RWPE2 (cell line): ENCODE results near the gene AKAP7.
"Not testable (repeated sequence)": the region's sequence is repeated elsewhere in the genome, so short reads cannot be mapped to it uniquely, and the experiment has no call there.

Experiments used
- ATAC-seq: fragments of 200-7000 bp; cut with Tn5 transposase; 3 replicates; pipeline ENCODE4 v1.9.1; 2021; ENCODE audit warnings: low read depth
- DNase-seq: peaks from one replicate; pipeline ENCODE4 v3.0.0-alpha.2; 2020; ENCODE audit warnings: low spot score
- H3K27ac ChIP-seq: fragments of 450-650 bp; 2 replicates; pipeline ENCODE4 v1.5.1; 2017; ENCODE audit warnings: mild to moderate bottlenecking; ENCODE audit not compliant: poor library complexity, severe bottlenecking
- H3K27me3 ChIP-seq: fragments of 250-450 bp; sonication (Bioruptor Pico); 2 replicates; pipeline ENCODE4 v1.5.1; 2021; ENCODE audit warnings: mild to moderate bottlenecking, moderate library complexity; ENCODE audit not compliant: insufficient read depth, poor library complexity, severe bottlenecking
- H3K36me3 ChIP-seq: fragments of 250-450 bp; sonication (Bioruptor Pico); 2 replicates; pipeline ENCODE4 v1.5.1; 2020; ENCODE audit warnings: low read depth, mild to moderate bottlenecking, moderate library complexity
- H3K4me1 ChIP-seq: fragments of 250-450 bp; sonication (Bioruptor Pico); 2 replicates; pipeline ENCODE4 v1.5.1; 2021; ENCODE audit warnings: mild to moderate bottlenecking, moderate library complexity; ENCODE audit not compliant: insufficient read depth, poor library complexity, severe bottlenecking
- H3K4me3 ChIP-seq: fragments of 250-450 bp; sonication (Bioruptor Pico); 2 replicates; pipeline ENCODE4 v1.5.1; 2021; ENCODE audit warnings: mild to moderate bottlenecking, moderate library complexity; ENCODE audit not compliant: severe bottlenecking
- H3K9me3 ChIP-seq: fragments of 250-450 bp; sonication (Bioruptor Pico); 2 replicates; pipeline ENCODE4 v1.5.1; 2021; ENCODE audit warnings: mild to moderate bottlenecking, moderate library complexity; ENCODE audit not compliant: severe bottlenecking
- TF ChIP-seq, protein P1 (sequence below): fragments of 450-650 bp; IDR thresholded peaks from one replicate; pipeline ENCODE4 v1.5.1; 2017; ENCODE audit warnings: mild to moderate bottlenecking, moderate library complexity; ENCODE audit not compliant: poor library complexity, severe bottlenecking

The AKAP7 gene

GRCh38 chr6:131295081-131295480, 159.8 kb downstream of the AKAP7 start:
- Histone ChIP-seq H3K36me3 (no peaks in the 10 kb centered on the region), H3K9me3 (no peaks in the 10 kb centered on the region), H3K27me3 (no peaks in the 10 kb centered on the region), H3K27ac (no peak overlapping the region), H3K4me1 (no peaks in the 10 kb centered on the region), H3K4me3 (no peak overlapping the region)
- no peak for ATAC-seq
- no peak for DNase-seq
- TF ChIP-seq, protein P1, sequence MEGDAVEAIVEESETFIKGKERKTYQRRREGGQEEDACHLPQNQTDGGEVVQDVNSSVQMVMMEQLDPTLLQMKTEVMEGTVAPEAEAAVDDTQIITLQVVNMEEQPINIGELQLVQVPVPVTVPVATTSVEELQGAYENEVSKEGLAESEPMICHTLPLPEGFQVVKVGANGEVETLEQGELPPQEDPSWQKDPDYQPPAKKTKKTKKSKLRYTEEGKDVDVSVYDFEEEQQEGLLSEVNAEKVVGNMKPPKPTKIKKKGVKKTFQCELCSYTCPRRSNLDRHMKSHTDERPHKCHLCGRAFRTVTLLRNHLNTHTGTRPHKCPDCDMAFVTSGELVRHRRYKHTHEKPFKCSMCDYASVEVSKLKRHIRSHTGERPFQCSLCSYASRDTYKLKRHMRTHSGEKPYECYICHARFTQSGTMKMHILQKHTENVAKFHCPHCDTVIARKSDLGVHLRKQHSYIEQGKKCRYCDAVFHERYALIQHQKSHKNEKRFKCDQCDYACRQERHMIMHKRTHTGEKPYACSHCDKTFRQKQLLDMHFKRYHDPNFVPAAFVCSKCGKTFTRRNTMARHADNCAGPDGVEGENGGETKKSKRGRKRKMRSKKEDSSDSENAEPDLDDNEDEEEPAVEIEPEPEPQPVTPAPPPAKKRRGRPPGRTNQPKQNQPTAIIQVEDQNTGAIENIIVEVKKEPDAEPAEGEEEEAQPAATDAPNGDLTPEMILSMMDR = no peak

DNA sequence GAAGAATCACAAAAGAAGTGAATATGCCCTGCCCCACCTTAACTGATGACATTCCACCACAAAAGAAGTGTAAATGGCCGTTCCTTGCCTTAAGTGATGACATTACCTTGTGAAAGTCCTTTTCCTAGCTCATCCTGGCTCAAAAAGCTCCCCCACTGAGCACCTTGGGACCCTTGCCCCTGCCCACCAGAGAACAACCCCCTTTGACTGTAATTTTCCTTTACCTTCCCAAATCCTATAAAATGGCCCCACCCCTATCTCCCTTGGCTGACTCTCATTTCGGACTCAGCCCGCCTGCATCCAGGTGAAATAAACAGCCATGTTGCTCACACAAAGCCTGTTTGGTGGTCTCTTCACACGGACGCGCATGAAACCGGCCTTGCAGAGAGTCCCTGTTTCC, 165.6 kb downstream of the AKAP7 start:
- not testable (repeated sequence) for H3K4me1 ChIP-seq, DNase-seq, ATAC-seq, H3K9me3 ChIP-seq, H3K36me3 ChIP-seq, H3K27me3 ChIP-seq, H3K27ac ChIP-seq, H3K4me3 ChIP-seq

GRCh38 chr6:131303338-131303930, 168.2 kb downstream of the AKAP7 start:
- Histone ChIP-seq H3K4me3 (no peak overlapping the region), H3K36me3 (no peaks in the 10 kb centered on the region), H3K27me3 (no peaks in the 10 kb centered on the region), H3K4me1 (no peaks in the 10 kb centered on the region), H3K27ac (no peak overlapping the region), H3K9me3 (no peaks in the 10 kb centered on the region)
- ATAC-seq (no peak), DNase-seq (no peak)
- TF ChIP-seq, protein P1 = no peak

DNA sequence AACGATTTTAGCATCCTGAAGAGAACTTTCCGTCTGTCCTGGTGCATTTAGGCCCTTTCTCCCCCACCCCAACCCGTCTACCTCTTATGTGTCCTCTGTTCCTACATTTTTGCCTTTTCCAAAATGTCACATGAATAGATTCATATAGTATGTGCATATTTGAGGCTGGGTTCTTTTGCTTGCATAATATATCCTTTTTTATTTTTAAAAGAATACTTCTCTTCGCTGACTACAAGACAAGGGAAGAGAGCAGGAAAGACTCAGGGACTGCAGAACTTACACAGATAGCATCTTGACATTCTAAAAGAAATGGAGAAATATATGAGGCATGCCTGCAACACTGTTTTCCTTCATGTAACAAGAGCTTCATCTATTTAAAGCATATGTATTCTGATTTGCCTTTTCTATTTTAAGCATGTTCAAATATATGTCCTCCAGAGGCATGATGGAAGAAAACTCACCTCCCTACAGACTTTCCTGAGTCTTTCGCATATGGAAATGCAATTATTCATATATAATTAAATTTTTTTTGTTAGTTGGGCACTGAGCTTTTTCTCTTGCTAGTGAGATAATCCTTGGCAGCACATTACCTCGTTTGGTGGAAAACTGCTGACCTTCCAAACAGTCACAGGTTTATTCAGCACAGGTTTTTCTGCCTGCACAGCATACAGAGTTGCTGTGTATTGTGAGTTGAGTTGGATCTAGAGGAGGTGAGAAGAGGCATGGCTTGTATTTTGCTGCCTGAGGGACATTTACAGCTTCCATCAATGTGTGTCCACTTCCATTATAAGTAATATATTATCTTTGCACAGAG, 170.0 kb downstream of the AKAP7 start:
- no peak for ATAC-seq
- Histone ChIP-seq H3K27me3 (no peaks in the 10 kb centered on the region), H3K9me3 (peaks cover 3% of the 10 kb centered on the region), H3K27ac (no peak overlapping the region), H3K36me3 (no peaks in the 10 kb centered on the region), H3K4me3 (no peak overlapping the region), H3K4me1 (no peaks in the 10 kb centered on the region)
- no peak for DNase-seq
- TF ChIP-seq, protein P1 = no peak

- Histone ChIP-seq H3K4me1 (no peaks in the 10 kb centered on the region), H3K4me3 (no peak overlapping the region), H3K36me3 (no peaks in the 10 kb centered on the region), H3K9me3 (peaks cover 3% of the 10 kb centered on the region), H3K27ac (no peak overlapping the region), H3K27me3 (peaks cover 4% of the 10 kb centered on the region)
- DNase-seq (no peak), ATAC-seq (no peak)
- TF ChIP-seq, protein P1 = no peak
These were observed 174.2 kb downstream of the AKAP7 start for GRCh38 chr6:131309437-131309836.
